NCI-H1105 (cell line): Measurements from ENCODE around the gene GOLM1.

Source experiments
- DNase-seq: peaks from one replicate; lab custom pipeline; 2025; lab: John Stamatoyannopoulos, UW

The GOLM1 gene

GRCh38 chr9:86045654-86046053 lies 53.7 kb downstream of the GOLM1 start:
- no peak for DNase-seq

- no peak for DNase-seq
These were observed 55.4 kb downstream of the GOLM1 start for GRCh38 chr9:86043999-86044398.

- no peak for DNase-seq
These were observed 55.8 kb downstream of the GOLM1 start for GRCh38 chr9:86043586-86043985.

GRCh38 chr9:86042199-86042978 lies 57.0 kb downstream of the GOLM1 start:
- no peak for DNase-seq

GRCh38 chr9:86041311-86041741 lies 58.0 kb downstream of the GOLM1 start:
- no peak for DNase-seq

GRCh38 chr9:86040861-86041155 lies 58.5 kb downstream of the GOLM1 start:
- no peak for DNase-seq

GRCh38 chr9:86039991-86040860 lies 59.1 kb downstream of the GOLM1 start:
- no peak for DNase-seq

GRCh38 chr9:86036555-86036954 lies 62.8 kb downstream of the GOLM1 start:
- DNase-seq, result no peak

GRCh38 chr9:86035827-86036440 lies 63.4 kb downstream of the GOLM1 start:
- no peak for DNase-seq

GRCh38 chr9:86034863-86035734 lies 64.3 kb downstream of the GOLM1 start:
- DNase-seq, result no peak

- no peak for DNase-seq
These were observed 71.6 kb downstream of the GOLM1 start for GRCh38 chr9:86027767-86028166.

GRCh38 chr9:86022687-86023266 lies 76.6 kb downstream of the GOLM1 start:
- DNase-seq, result no peak

GRCh38 chr9:86021166-86021565 lies 78.2 kb downstream of the GOLM1 start:
- no peak for DNase-seq

GRCh38 chr9:86020731-86021130 lies 78.6 kb downstream of the GOLM1 start:
- DNase-seq, result no peak

GRCh38 chr9:86009133-86009532 lies 90.2 kb downstream of the GOLM1 start:
- no peak for DNase-seq

GRCh38 chr9:86005253-86005775 lies 94.0 kb downstream of the GOLM1 start:
- DNase-seq, result no peak

- no peak for DNase-seq
These were observed 103.8 kb downstream of the GOLM1 start for GRCh38 chr9:85995599-85995998.

- DNase-seq, result no peak
These were observed 104.3 kb downstream of the GOLM1 start for GRCh38 chr9:85995097-85995496.

- DNase-seq, result no peak
These were observed 105.2 kb downstream of the GOLM1 start for GRCh38 chr9:85994191-85994590.

- no peak for DNase-seq
These were observed 112.1 kb downstream of the GOLM1 start for GRCh38 chr9:85987236-85987635.

GRCh38 chr9:85984457-85984856 lies 114.9 kb downstream of the GOLM1 start:
- DNase-seq, result no peak
